IMR-90 (cell line): ENCODE data around the gene ARFIP2. TPM values are rescaled to one million over a fixed set of nuclear protein-coding genes. Genes with fewer than 3 reads are reported as not detected.

Experiments used
- ATAC-seq: fragments of 200-7000 bp; cut with Tn5 transposase; 2 replicates; pipeline ENCODE4 v1.9.1; 2020; ENCODE audit warnings: low read depth, mild to moderate bottlenecking, moderate library complexity
- BruUV-seq: library from RNA; stranded (reverse); fragments of 400-500 nt; replicated peaks from 2 replicates; lab custom pipeline; 2021; lab: Mats Ljungman, UMichigan
- CTCF ChIA-PET: fragments of 300-600 bp; formaldehyde crosslinking; extraction: SDS; loops from one replicate; lab custom pipeline; 2021; ENCODE audit warnings: antibody characterized with exemption; lab: Yijun Ruan, JAX
- POLR2A ChIA-PET: fragments of 300-600 bp; sonication (Branson Sonifier 250); formaldehyde crosslinking; loops from one replicate; lab custom pipeline; 2022; ENCODE audit warnings: antibody characterized with exemption; ENCODE audit not compliant: unreplicated experiment; lab: Charles Lee
- DNase-seq: peaks from one replicate; pipeline ENCODE4 v3.0.0; 2013
- H2AFZ ChIP-seq: replicated peaks from 2 replicates; pipeline ENCODE3; 2013; ENCODE audit warnings: low read length, mild to moderate bottlenecking; ENCODE audit not compliant: poor library complexity
- H2AK5ac ChIP-seq: 2 replicates; pipeline ENCODE4 v1.6.1; 2013; ENCODE audit warnings: low read depth, low read length, inconsistent platforms
- H2AK9ac ChIP-seq: replicated peaks from 2 replicates; pipeline ENCODE3; 2013; ENCODE audit warnings: mild to moderate bottlenecking, low read depth, low read length, moderate library complexity; ENCODE audit not compliant: poor library complexity
- H2BK120ac ChIP-seq: 2 replicates; pipeline ENCODE4 v1.6.1; 2013; ENCODE audit warnings: low read depth, low read length, inconsistent platforms
- H2BK15ac ChIP-seq: 3 replicates; pipeline ENCODE4 v1.6.1; 2013; ENCODE audit warnings: low read depth, low read length, inconsistent platforms
- H2BK20ac ChIP-seq: 2 replicates; pipeline ENCODE4 v1.6.1; 2013; ENCODE audit warnings: low read depth, mild to moderate bottlenecking, inconsistent platforms, low read length, moderate library complexity
- H2BK5ac ChIP-seq: 2 replicates; pipeline ENCODE4 v1.6.1; 2013; ENCODE audit warnings: mild to moderate bottlenecking, low read depth, low read length, inconsistent platforms; ENCODE audit not compliant: poor library complexity, severe bottlenecking
- H3K14ac ChIP-seq: replicated peaks from 2 replicates; pipeline ENCODE4 v1.6.1; 2013; ENCODE audit warnings: low read depth, low read length, inconsistent platforms
- H3K18ac ChIP-seq: 2 replicates; pipeline ENCODE4 v1.6.1; 2013; ENCODE audit warnings: low read depth, low read length, control low read depth
- H3K23ac ChIP-seq: 2 replicates; pipeline ENCODE4 v1.6.1; 2013; ENCODE audit warnings: low read depth, low read length, inconsistent platforms
- H3K27ac ChIP-seq: 2 replicates; pipeline ENCODE4 v1.5.1; 2013; ENCODE audit warnings: mild to moderate bottlenecking, control low read depth, low read length; ENCODE audit not compliant: insufficient read depth
- H3K27me3 ChIP-seq: 2 replicates; pipeline ENCODE4 v1.6.1; 2013; ENCODE audit warnings: low read length; ENCODE audit not compliant: control insufficient read depth, insufficient read depth
- H3K36me3 ChIP-seq: 2 replicates; pipeline ENCODE4 v1.6.1; 2013; ENCODE audit warnings: low read length, mixed read lengths; ENCODE audit not compliant: control insufficient read depth, insufficient read depth
- H3K4ac ChIP-seq: 2 replicates; pipeline ENCODE4 v1.6.1; 2013; ENCODE audit warnings: low read depth, low read length, inconsistent platforms
- H3K4me1 ChIP-seq: 2 replicates; pipeline ENCODE4 v1.6.1; 2013; ENCODE audit warnings: low read length, mixed read lengths; ENCODE audit not compliant: control insufficient read depth, insufficient read depth
- H3K4me2 ChIP-seq: 2 replicates; pipeline ENCODE4 v1.6.1; 2013; ENCODE audit warnings: low read depth, mild to moderate bottlenecking, control low read depth, low read length, moderate library complexity
- H3K4me3 ChIP-seq: 2 replicates; pipeline ENCODE4 v1.5.1; 2013; ENCODE audit warnings: low read depth, mild to moderate bottlenecking, control low read depth, low read length, moderate library complexity; ENCODE audit not compliant: insufficient read depth
- H3K56ac ChIP-seq: 2 replicates; pipeline ENCODE4 v1.6.1; 2013; ENCODE audit warnings: low read length, inconsistent platforms; ENCODE audit not compliant: insufficient read depth; ENCODE audit errors: extremely low read depth
- H3K79me1 ChIP-seq, 2 experiments: 2 replicates each; pipeline ENCODE4 v1.6.1; 2013; ENCODE audit warnings: low read length in 2 of 2, inconsistent platforms in 1 of 2, low read depth in 1 of 2
- H3K9ac ChIP-seq: 2 replicates; pipeline ENCODE4 v1.6.1; 2013; ENCODE audit warnings: low read depth, low read length, control low read depth
- H3K9me1 ChIP-seq: 2 replicates; pipeline ENCODE4 v1.6.1; 2013; ENCODE audit warnings: low read length, inconsistent platforms; ENCODE audit not compliant: insufficient read depth
- H3K9me3 ChIP-seq: 2 replicates; pipeline ENCODE4 v1.6.1; 2013; ENCODE audit warnings: low read length; ENCODE audit not compliant: control insufficient read depth, insufficient read depth
- H4K20me1 ChIP-seq: 2 replicates; pipeline ENCODE4 v1.6.1; 2013; ENCODE audit warnings: low read length, inconsistent platforms; ENCODE audit not compliant: insufficient read depth
- H4K5ac ChIP-seq: 2 replicates; pipeline ENCODE4 v1.6.1; 2013; ENCODE audit warnings: mild to moderate bottlenecking, low read depth, low read length, control low read depth
- H4K8ac ChIP-seq, 2 experiments: 2 replicates each; pipeline ENCODE4 v1.6.1; 2013; ENCODE audit warnings: low read depth in 2 of 2, low read length in 2 of 2, control low read depth in 1 of 2, inconsistent platforms in 1 of 2
- H4K91ac ChIP-seq: 2 replicates; pipeline ENCODE4 v1.6.1; 2013; ENCODE audit warnings: low read depth, low read length, inconsistent platforms; ENCODE audit not compliant: insufficient read depth
- BHLHE40 ChIP-seq: fragments of 150-350 bp; IDR thresholded peaks from 2 replicates; pipeline ENCODE4 v1.6.1; 2016; ENCODE audit warnings: mild to moderate bottlenecking, low read depth, low read length
- CEBPB ChIP-seq: IDR thresholded peaks from 2 replicates; pipeline ENCODE4 v1.6.1; 2012; ENCODE audit warnings: low read depth, low read length, improper control_type of control experiment
- CHD1 ChIP-seq: IDR thresholded peaks from 2 replicates; pipeline ENCODE4 v1.6.1; 2012; ENCODE audit warnings: low read depth, low read length, improper control_type of control experiment
- CTCF ChIP-seq: conservative IDR thresholded peaks from 2 replicates; pipeline ENCODE4 v1.5.1; 2012; ENCODE audit warnings: mild to moderate bottlenecking, low read depth, low read length, improper control_type of control experiment
- ELK1 ChIP-seq: fragments of 150-350 bp; IDR thresholded peaks from 2 replicates; pipeline ENCODE4 v1.6.1; 2016; ENCODE audit warnings: low read depth, mild to moderate bottlenecking, low read length, moderate library complexity, borderline replicate concordance
- MAFK ChIP-seq: IDR thresholded peaks from 2 replicates; pipeline ENCODE4 v1.6.1; 2012; ENCODE audit warnings: low read depth, low read length, improper control_type of control experiment
- NFE2L2 ChIP-seq: fragments of 150-350 bp; IDR thresholded peaks from 2 replicates; pipeline ENCODE4 v1.6.1; 2016; ENCODE audit warnings: low read depth, mild to moderate bottlenecking, low read length
- RAD21 ChIP-seq: IDR thresholded peaks from 2 replicates; pipeline ENCODE4 v1.6.1; 2012; ENCODE audit warnings: low read length, improper control_type of control experiment
- RFX5 ChIP-seq: IDR thresholded peaks from 2 replicates; pipeline ENCODE4 v1.8.0; 2012; ENCODE audit warnings: low read depth, mild to moderate bottlenecking, low read length, moderate library complexity
- USF2 ChIP-seq: fragments of 150-350 bp; IDR thresholded peaks from 2 replicates; pipeline ENCODE4 v1.6.1; 2017; ENCODE audit warnings: mild to moderate bottlenecking, antibody characterized with exemption, low read length, low read depth
- WGBS, 2 experiments: methylation state at CpG; one replicate each; pipeline versions ENCODE4 v1.1.5 to v1.1.7; 2013; ENCODE audit warnings: missing lambda C conversion rate in 2 of 2; ENCODE audit not compliant: insufficient read length in 1 of 2; ENCODE audit errors: extremely low coverage in 2 of 2; 5-methylcytosine and 5-hydroxymethylcytosine counted together
- dilution Hi-C: fragments of 300-500 bp; cut with HindIII; formaldehyde crosslinking; loops from one replicate; pipeline ENCODE4 v1.14.3; 2018; ENCODE audit warnings: low sequenced_read_pairs; ENCODE audit not compliant: unreplicated experiment
- in situ Hi-C: fragments of 300-500 bp; cut with MboI; formaldehyde crosslinking; loops from 3 replicates; pipeline ENCODE4 v1.14.3; 2019; ENCODE audit warnings: low sequenced_read_pairs, inconsistent platforms, mixed read lengths
- intact Hi-C: fragments of 100-400 bp; cut with micrococcal nuclease; formaldehyde crosslinking; loops from 2 replicates; pipeline ENCODE4 v1.10.0; 2022
- polyA plus RNA-seq, 3 experiments: library from polyadenylated mRNA; depleted of rRNA; stranded (reverse); fragments of >200 nt; gene quantifications; 2 replicates each; pipeline ENCODE4 v1.2.3, GENCODE V29; 2012; ENCODE audit warnings: low replicate concordance in 1 of 3
- total RNA-seq: library from RNA; depleted of rRNA; stranded (reverse); fragments of >200 nt; gene quantifications from 2 replicates; pipeline ENCODE4 v1.2.3, GENCODE V29; 2012

Gene ARFIP2
- total and polyA plus RNA-seq, 2 of the 4 experiments (the other 2 are of a cell fraction), result 84.4 to 93.9 TPM

DNA sequence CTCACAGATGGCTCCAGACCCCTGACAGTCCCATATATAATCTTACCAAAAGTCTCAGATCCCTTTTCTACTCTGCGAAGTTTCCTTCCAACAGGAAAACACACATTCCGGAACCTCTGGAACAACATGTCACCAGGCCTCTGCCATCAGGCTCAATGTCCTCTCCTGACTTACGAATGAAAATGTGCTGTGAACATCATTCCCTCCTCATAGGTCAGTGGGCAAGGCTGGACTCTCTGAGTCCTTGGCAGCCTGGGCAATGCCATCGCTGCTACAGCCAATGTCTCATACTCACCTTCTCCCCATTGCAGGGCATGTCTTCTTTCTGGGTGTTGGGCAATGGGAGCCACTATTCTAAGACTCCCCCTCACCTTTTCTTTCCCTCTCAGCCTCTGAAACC lies 38.7 kb downstream of the ARFIP2 start:
- no peaks in the 10 kb centered on the region for H3K9me1 ChIP-seq
- H3K4ac ChIP-seq, result no peak overlapping the region
- no peaks in the 10 kb centered on the region for H3K4me1 ChIP-seq
- no peak for TF ChIP-seq CEBPB
- TF ChIP-seq RFX5, result no peak
- TF ChIP-seq CTCF, result no peak
- no peak for TF ChIP-seq USF2
- no peak for TF ChIP-seq BHLHE40
- TF ChIP-seq ELK1, result no peak
- no peak for TF ChIP-seq RAD21
- no peak for TF ChIP-seq NFE2L2
- TF ChIP-seq CHD1, result no peak
- no peak for TF ChIP-seq MAFK
- WGBS, 2 experiments, result 85% methylated on average over 3 of the region's 4 CpGs; no CpG with 5 or more reads in 1 of the 2 experiments
- H3K79me1 ChIP-seq, result no peaks in the 10 kb centered on the region
- ChIA-PET POLR2A (no interaction called here), CTCF (interaction anchor here (0.7 to 6.7 kb wide), 2 partner anchors 25 to 63 kb away, joined by 3 to 107 read pairs; no protein-coding TSS in a partner anchor)
- no peak overlapping the region for H3K4me2 ChIP-seq
- no peak overlapping the region for H2BK5ac ChIP-seq
- H2BK15ac ChIP-seq, result no peak overlapping the region
- no peak overlapping the region for H2AK9ac ChIP-seq
- ATAC-seq (no peak), DNase-seq (no peak)
- H3K9me3 ChIP-seq, result no peaks in the 10 kb centered on the region
- no peak overlapping the region for H4K8ac ChIP-seq
- H2BK120ac ChIP-seq, result no peak overlapping the region
- no peak overlapping the region for H3K27ac ChIP-seq
- no peak overlapping the region for H3K23ac ChIP-seq
- H4K20me1 ChIP-seq, result no peaks in the 10 kb centered on the region
- no TSS peak for BruUV-seq
- no peak overlapping the region for H3K14ac ChIP-seq
- H3K27me3 ChIP-seq, result no peaks in the 10 kb centered on the region
- H3K56ac ChIP-seq, result no peak overlapping the region
- no peak overlapping the region for H4K5ac ChIP-seq
- no peak overlapping the region for H2BK20ac ChIP-seq
- H2AK5ac ChIP-seq, result no peak overlapping the region
- no peak overlapping the region for H4K91ac ChIP-seq
- no peak overlapping the region for H3K9ac ChIP-seq
- in situ Hi-C loops, result loop anchor here (5.0 kb wide), 1 partner anchor 60 kb away; no protein-coding TSS in a partner anchor
- no peak overlapping the region for H2AFZ ChIP-seq
- dilution Hi-C loops, result no loop called here
- peaks cover 2% of the 10 kb centered on the region; the same call in 1 of the 2 replicates for H3K36me3 ChIP-seq
- H3K18ac ChIP-seq, result no peak overlapping the region
- intact Hi-C loops, result no loop called here
- H3K4me3 ChIP-seq, result no peak overlapping the region
